ENCODE measurements around the gene NCK2. TPM values are rescaled to one million over a fixed set of nuclear protein-coding genes. Genes with fewer than 3 reads are reported as not detected.

NCK2 gene
- total RNA-seq, 1 experiment from 2014 or later = 21.6 TPM

DNA sequence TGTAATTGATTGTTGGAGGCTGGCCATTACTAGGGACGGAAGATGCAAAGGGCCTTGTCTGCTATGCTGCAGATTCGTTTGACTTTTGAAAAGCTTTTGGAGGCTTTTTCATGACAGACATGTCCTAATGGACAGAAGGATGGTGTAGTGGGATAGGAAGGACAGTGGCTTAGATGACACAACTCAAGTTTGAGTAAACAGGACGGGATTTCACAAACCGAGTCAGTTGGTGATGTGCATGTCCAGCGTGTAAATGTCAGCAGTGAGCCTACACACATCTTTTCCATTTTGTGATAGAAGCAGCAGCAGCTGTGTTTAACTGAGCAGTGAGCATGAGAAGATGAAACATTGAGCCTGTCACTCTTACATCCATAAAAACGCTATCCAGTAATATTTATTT is 76.0 kb downstream of the NCK2 start:
- no peak overlapping the region for H3K4me3 ChIP-seq (ENCODE audit: low read depth, low read length, poor library complexity, severe bottlenecking)
- DNase-seq (ENCODE audit: low spot score) = no peak
- TF ChIP-seq EZH2 (IDR thresholded peaks at IDR 0.05; ENCODE audit: borderline replicate concordance, low read depth, low read length, poor library complexity, severe bottlenecking) = no peak
- TF ChIP-seq, protein P1, sequence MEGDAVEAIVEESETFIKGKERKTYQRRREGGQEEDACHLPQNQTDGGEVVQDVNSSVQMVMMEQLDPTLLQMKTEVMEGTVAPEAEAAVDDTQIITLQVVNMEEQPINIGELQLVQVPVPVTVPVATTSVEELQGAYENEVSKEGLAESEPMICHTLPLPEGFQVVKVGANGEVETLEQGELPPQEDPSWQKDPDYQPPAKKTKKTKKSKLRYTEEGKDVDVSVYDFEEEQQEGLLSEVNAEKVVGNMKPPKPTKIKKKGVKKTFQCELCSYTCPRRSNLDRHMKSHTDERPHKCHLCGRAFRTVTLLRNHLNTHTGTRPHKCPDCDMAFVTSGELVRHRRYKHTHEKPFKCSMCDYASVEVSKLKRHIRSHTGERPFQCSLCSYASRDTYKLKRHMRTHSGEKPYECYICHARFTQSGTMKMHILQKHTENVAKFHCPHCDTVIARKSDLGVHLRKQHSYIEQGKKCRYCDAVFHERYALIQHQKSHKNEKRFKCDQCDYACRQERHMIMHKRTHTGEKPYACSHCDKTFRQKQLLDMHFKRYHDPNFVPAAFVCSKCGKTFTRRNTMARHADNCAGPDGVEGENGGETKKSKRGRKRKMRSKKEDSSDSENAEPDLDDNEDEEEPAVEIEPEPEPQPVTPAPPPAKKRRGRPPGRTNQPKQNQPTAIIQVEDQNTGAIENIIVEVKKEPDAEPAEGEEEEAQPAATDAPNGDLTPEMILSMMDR (conservative IDR thresholded peaks at IDR 0.05; ENCODE audit: low read depth, low read length) = no peak
- intact Hi-C loops (cut with micrococcal nuclease; ENCODE audit: unreplicated experiment) = no loop called here
- H3K36me3 ChIP-seq (ENCODE audit: insufficient read depth, low read length, poor library complexity, severe bottlenecking) = no peaks in the 10 kb centered on the region
- POLR2A ChIA-PET (ENCODE audit: low non-redundant PET) = no interaction called here
- BruUV-seq (replicated peaks) = no TSS peak
- H3K27ac ChIP-seq (ENCODE audit: low read depth, low read length, poor library complexity, severe bottlenecking) = no peak overlapping the region
- H3K9me3 ChIP-seq (ENCODE audit: low read depth, low read length, poor library complexity, severe bottlenecking) = no peaks in the 10 kb centered on the region
- no peaks in the 10 kb centered on the region for H3K4me1 ChIP-seq (ENCODE audit: insufficient read depth, low read length, poor library complexity, severe bottlenecking)
- no peaks in the 10 kb centered on the region for H3K27me3 ChIP-seq (replicated peaks; ENCODE audit: insufficient read depth, low read depth, low read length, poor library complexity)
- CTCF ChIA-PET = no interaction called here

DNA sequence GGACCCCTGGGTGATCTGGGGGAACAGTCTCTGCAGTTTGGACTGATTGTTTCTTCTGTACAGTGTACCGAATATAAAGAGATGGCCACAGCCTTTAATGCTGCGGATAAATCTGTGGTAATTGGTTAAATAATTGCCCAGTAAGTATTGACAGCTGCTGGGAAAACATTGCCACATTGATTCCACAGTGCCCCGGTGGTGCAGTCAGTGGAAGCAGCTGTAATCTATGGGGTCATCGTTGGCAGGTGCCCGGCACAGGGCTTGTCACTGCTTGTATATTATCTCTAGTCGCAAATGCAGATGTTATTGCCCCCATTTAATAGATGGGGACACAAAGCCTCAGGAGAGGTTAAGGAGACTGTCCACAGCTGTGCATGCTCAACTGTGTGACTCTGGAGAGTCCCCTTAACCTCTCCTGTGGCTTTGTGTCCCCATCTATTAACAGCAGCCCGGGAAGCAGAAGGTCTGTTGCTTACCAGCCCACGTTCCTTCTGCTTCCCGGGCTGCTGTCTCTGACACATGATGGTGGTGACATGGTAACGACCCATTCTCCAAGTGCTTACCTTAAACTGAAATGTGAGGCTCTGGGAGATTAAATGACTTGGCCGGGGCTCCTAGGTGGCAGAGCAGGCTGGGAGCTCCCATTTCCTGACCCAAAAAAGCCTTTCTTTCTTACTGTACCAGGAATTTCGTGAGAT is 76.9 kb downstream of the NCK2 start:
- Histone ChIP-seq H3K4me3 (ENCODE audit: low read depth, low read length, poor library complexity, severe bottlenecking) (no peak overlapping the region), H3K27me3 (replicated peaks; ENCODE audit: insufficient read depth, low read depth, low read length, poor library complexity) (no peaks in the 10 kb centered on the region), H3K36me3 (ENCODE audit: insufficient read depth, low read length, poor library complexity, severe bottlenecking) (no peaks in the 10 kb centered on the region), H3K27ac (ENCODE audit: low read depth, low read length, poor library complexity, severe bottlenecking) (no peak overlapping the region), H3K4me1 (ENCODE audit: insufficient read depth, low read length, poor library complexity, severe bottlenecking) (no peaks in the 10 kb centered on the region), H3K9me3 (ENCODE audit: low read depth, low read length, poor library complexity, severe bottlenecking) (no peaks in the 10 kb centered on the region)
- no TSS peak for BruUV-seq (replicated peaks)
- intact Hi-C loops (cut with micrococcal nuclease; ENCODE audit: unreplicated experiment) = no loop called here
- no peak for DNase-seq (ENCODE audit: low spot score)
- POLR2A ChIA-PET (ENCODE audit: low non-redundant PET) = no interaction called here
- CTCF ChIA-PET = no interaction called here
- TF ChIP-seq EZH2 (IDR thresholded peaks at IDR 0.05; ENCODE audit: borderline replicate concordance, low read depth, low read length, poor library complexity, severe bottlenecking) = no peak
- TF ChIP-seq, protein P1 (conservative IDR thresholded peaks at IDR 0.05; ENCODE audit: low read depth, low read length) = no peak

DNA sequence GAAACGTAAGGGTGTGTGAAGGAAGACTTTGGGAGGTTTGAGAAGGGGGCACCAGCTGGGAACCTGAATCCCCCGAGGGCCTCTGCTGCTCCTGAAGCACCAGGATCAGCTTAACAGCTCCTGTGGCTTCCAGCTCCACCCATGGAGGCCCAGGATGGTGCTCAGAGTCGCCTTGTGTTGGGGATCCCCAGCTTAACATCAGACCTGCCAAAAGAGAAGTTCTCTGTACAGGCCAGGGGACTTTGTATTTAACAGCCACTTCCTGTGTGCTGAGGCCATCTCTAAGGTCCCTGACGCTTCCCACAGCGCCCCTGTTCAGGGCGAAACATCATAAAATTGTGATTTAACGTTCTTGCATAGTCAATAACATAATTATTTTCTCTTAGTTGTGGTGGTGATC is 77.5 kb downstream of the NCK2 start:
- BruUV-seq (replicated peaks) = no TSS peak
- ChIA-PET POLR2A (ENCODE audit: low non-redundant PET) (no interaction called here), CTCF (no interaction called here)
- Histone ChIP-seq H3K27ac (ENCODE audit: low read depth, low read length, poor library complexity, severe bottlenecking) (no peak overlapping the region), H3K9me3 (ENCODE audit: low read depth, low read length, poor library complexity, severe bottlenecking) (no peaks in the 10 kb centered on the region), H3K27me3 (replicated peaks; ENCODE audit: insufficient read depth, low read depth, low read length, poor library complexity) (no peaks in the 10 kb centered on the region), H3K4me3 (ENCODE audit: low read depth, low read length, poor library complexity, severe bottlenecking) (no peak overlapping the region), H3K36me3 (ENCODE audit: insufficient read depth, low read length, poor library complexity, severe bottlenecking) (no peaks in the 10 kb centered on the region), H3K4me1 (ENCODE audit: insufficient read depth, low read length, poor library complexity, severe bottlenecking) (no peaks in the 10 kb centered on the region)
- intact Hi-C loops (cut with micrococcal nuclease; ENCODE audit: unreplicated experiment) = no loop called here
- TF ChIP-seq, protein P1 (conservative IDR thresholded peaks at IDR 0.05; ENCODE audit: low read depth, low read length) = no peak
- no peak for TF ChIP-seq EZH2 (IDR thresholded peaks at IDR 0.05; ENCODE audit: borderline replicate concordance, low read depth, low read length, poor library complexity, severe bottlenecking)
- no peak for DNase-seq (ENCODE audit: low spot score)

Measured in A673 (cell line).